ENCODE results near the gene POLN. TPM values are rescaled to one million over a fixed set of nuclear protein-coding genes. Genes with fewer than 3 reads are reported as not detected.

POLN gene
- total and polyA plus RNA-seq, 2 of the 4 experiments (the other 2 are of a cell fraction): 0.63 to 0.72 TPM

GRCh38 chr4:2284161-2284933 lies 42.4 kb upstream of the POLN start:
- no peak for TF ChIP-seq CTCF (conservative IDR thresholded peaks at IDR 0.05; ENCODE audit: low read depth, low read length)
- no peak for TF ChIP-seq CEBPB (IDR thresholded peaks at IDR 0.05; ENCODE audit: low read depth, low read length)
- TF ChIP-seq RAD21 (IDR thresholded peaks at IDR 0.05; ENCODE audit: low read length): no peak
- no peak for TF ChIP-seq SMC3 (IDR thresholded peaks at IDR 0.05; ENCODE audit: low read depth, low read length)
- TF ChIP-seq CHD1 (IDR thresholded peaks at IDR 0.05; ENCODE audit: low read depth, low read length): no peak
- intact Hi-C loops (cut with micrococcal nuclease): no loop called here

More at GRCh38 chr4:2284161-2284933, 42.4 kb upstream of the POLN start:
- H2BK15ac ChIP-seq (ENCODE audit: low read depth, low read length): no peak overlapping the region
- no peak overlapping the region for H2AFZ ChIP-seq (replicated peaks; ENCODE audit: low read length, poor library complexity)
- ATAC-seq (ENCODE audit: low read depth) (no peak), DNase-seq (no peak)
- H3K9ac ChIP-seq (ENCODE audit: low read depth, low read length): no peak overlapping the region
- dilution Hi-C loops (cut with HindIII; ENCODE audit: low sequenced_read_pairs, unreplicated experiment): no loop called here
- no peak overlapping the region for H3K4ac ChIP-seq (ENCODE audit: low read depth, low read length)
- H2BK20ac ChIP-seq (ENCODE audit: low read depth, low read length): no peak overlapping the region
- no peak overlapping the region for H3K23ac ChIP-seq (ENCODE audit: low read depth, low read length)
- CTCF ChIA-PET: no interaction called here
- no peak overlapping the region for H4K5ac ChIP-seq (ENCODE audit: low read depth, low read length)
- H3K36me3 ChIP-seq (ENCODE audit: control insufficient read depth, insufficient read depth, low read length): no peaks in the 10 kb centered on the region
- no TSS peak for BruUV-seq (replicated peaks)
- no peak overlapping the region for H2BK5ac ChIP-seq (ENCODE audit: low read depth, low read length, poor library complexity, severe bottlenecking)
- no peak overlapping the region for H3K14ac ChIP-seq (replicated peaks; ENCODE audit: low read depth, low read length)
- no peaks in the 10 kb centered on the region for H4K20me1 ChIP-seq (ENCODE audit: insufficient read depth, low read length)
- H3K4me2 ChIP-seq (ENCODE audit: low read depth, low read length): no peak overlapping the region
- H3K27ac ChIP-seq (ENCODE audit: insufficient read depth, low read length): no peak overlapping the region
- H2AK9ac ChIP-seq (replicated peaks; ENCODE audit: low read depth, low read length, poor library complexity): no peak overlapping the region
- no peak overlapping the region for H3K56ac ChIP-seq (ENCODE audit: extremely low read depth, insufficient read depth, low read length)
- no peak overlapping the region for H4K91ac ChIP-seq (ENCODE audit: insufficient read depth, low read depth, low read length)
- no peak overlapping the region for H3K4me3 ChIP-seq (ENCODE audit: insufficient read depth, low read depth, low read length)
- H2BK120ac ChIP-seq (ENCODE audit: low read depth, low read length): no peak overlapping the region
- POLR2A ChIA-PET (ENCODE audit: unreplicated experiment): interaction anchor here (0.6 kb wide), 1 partner anchor 513 kb away, joined by 3 read pairs; no protein-coding TSS in a partner anchor
- 100% methylated on average over 5 of the region's 23 CpGs; no CpG with 5 or more reads in 1 of the 2 experiments for WGBS, 2 experiments (ENCODE audit: extremely low coverage in 2 of 2, insufficient read length in 1 of 2)
- H3K9me1 ChIP-seq (ENCODE audit: insufficient read depth, low read length): 0 out of 2 replicates have a peak, but pooled peaks cover 3% of the 10 kb centered on the region
- no peak overlapping the region for H3K18ac ChIP-seq (ENCODE audit: low read depth, low read length)
- 0 out of 2 replicates have a peak, but pooled peaks cover 2% of the 10 kb centered on the region for H3K27me3 ChIP-seq (ENCODE audit: control insufficient read depth, insufficient read depth, low read length)
- no peaks in the 10 kb centered on the region for H3K79me1 ChIP-seq (ENCODE audit: low read depth in 1 of 2, low read length in 2 of 2)
- H4K8ac ChIP-seq (ENCODE audit: low read depth in 2 of 2, low read length in 2 of 2): no peak overlapping the region
- no peaks in the 10 kb centered on the region for H3K9me3 ChIP-seq (ENCODE audit: control insufficient read depth, insufficient read depth, low read length)
- no peak overlapping the region for H2AK5ac ChIP-seq (ENCODE audit: low read depth, low read length)
- in situ Hi-C loops (cut with MboI; ENCODE audit: low sequenced_read_pairs): no loop called here
- H3K4me1 ChIP-seq (ENCODE audit: control insufficient read depth, insufficient read depth, low read length): peaks cover 2% of the 10 kb centered on the region; the same call in 1 of the 2 replicates

Data from IMR-90 (cell line).